ENCODE results near the gene LRRC8E. TPM values are rescaled to one million over a fixed set of nuclear protein-coding genes. Genes with fewer than 3 reads are reported as not detected.

The LRRC8E gene
- total RNA-seq, 1 donor from 2014 or later = 4.3 TPM

GRCh38 chr19:7874897-7875273 lies 13.4 kb upstream of the LRRC8E start:
- peak overlapping the region; percentile 79 for H3K4me3 Mint-ChIP-seq
- H3K27ac Mint-ChIP-seq = peak overlapping the region; percentile 81
- no peak for DNase-seq (ENCODE audit: low spot score in 2 of 2, unreplicated experiment in 2 of 2)
- H3K9me3 Mint-ChIP-seq = no peaks in the 10 kb centered on the region
- TF ChIP-seq CTCF (IDR thresholded peaks at IDR 0.05; ENCODE audit: unreplicated experiment) = no peak
- peaks cover 30% of the 10 kb centered on the region for H3K4me1 Mint-ChIP-seq
- H3K27me3 Mint-ChIP-seq (ENCODE audit: low read depth) = peaks cover 37% of the 10 kb centered on the region
- H3K36me3 Mint-ChIP-seq = no peaks in the 10 kb centered on the region

GRCh38 chr19:7877249-7877836 lies 11.0 kb upstream of the LRRC8E start:
- no peaks in the 10 kb centered on the region for H3K36me3 Mint-ChIP-seq
- H3K4me1 Mint-ChIP-seq = peaks cover 13% of the 10 kb centered on the region
- TF ChIP-seq CTCF (IDR thresholded peaks at IDR 0.05; ENCODE audit: unreplicated experiment) = no peak
- no peak for DNase-seq (ENCODE audit: low spot score in 2 of 2, unreplicated experiment in 2 of 2)
- peaks cover 26% of the 10 kb centered on the region for H3K27me3 Mint-ChIP-seq (ENCODE audit: low read depth)
- no peaks in the 10 kb centered on the region for H3K9me3 Mint-ChIP-seq
- no peak overlapping the region for H3K4me3 Mint-ChIP-seq
- H3K27ac Mint-ChIP-seq = peak overlapping the region; percentile 5

GRCh38 chr19:7879111-7879807 lies 9.1 kb upstream of the LRRC8E start:
- no peak overlapping the region for H3K4me3 Mint-ChIP-seq
- H3K36me3 Mint-ChIP-seq = no peaks in the 10 kb centered on the region
- H3K9me3 Mint-ChIP-seq = no peaks in the 10 kb centered on the region
- no peak for TF ChIP-seq CTCF (IDR thresholded peaks at IDR 0.05; ENCODE audit: unreplicated experiment)
- H3K4me1 Mint-ChIP-seq = peaks cover 8% of the 10 kb centered on the region
- H3K27me3 Mint-ChIP-seq (ENCODE audit: low read depth) = peaks cover 20% of the 10 kb centered on the region
- no peak for DNase-seq (ENCODE audit: low spot score in 2 of 2, unreplicated experiment in 2 of 2)
- H3K27ac Mint-ChIP-seq = no peak overlapping the region

- Mint-ChIP-seq H3K4me3 (no peak overlapping the region), H3K27me3 (ENCODE audit: low read depth) (peaks cover 16% of the 10 kb centered on the region)
- DNase-seq (ENCODE audit: low spot score in 2 of 2, unreplicated experiment in 2 of 2) = no peak
These were observed 8.5 kb upstream of the LRRC8E start for GRCh38 chr19:7879836-7880235.

GRCh38 chr19:7881910-7882309 lies 6.4 kb upstream of the LRRC8E start:
- no peaks in the 10 kb centered on the region for H3K36me3 Mint-ChIP-seq
- DNase-seq (ENCODE audit: low spot score in 2 of 2, unreplicated experiment in 2 of 2) = no peak
- H3K9me3 Mint-ChIP-seq = no peaks in the 10 kb centered on the region
- H3K27ac Mint-ChIP-seq = no peak overlapping the region
- H3K4me3 Mint-ChIP-seq = no peak overlapping the region
- TF ChIP-seq CTCF (IDR thresholded peaks at IDR 0.05; ENCODE audit: unreplicated experiment) = no peak
- H3K4me1 Mint-ChIP-seq = peaks cover 4% of the 10 kb centered on the region
- peaks cover 3% of the 10 kb centered on the region for H3K27me3 Mint-ChIP-seq (ENCODE audit: low read depth)

More at GRCh38 chr19:7879836-7880235, 8.5 kb upstream of the LRRC8E start:
- no peak for TF ChIP-seq CTCF (IDR thresholded peaks at IDR 0.05; ENCODE audit: unreplicated experiment)
- Mint-ChIP-seq H3K9me3 (no peaks in the 10 kb centered on the region), H3K27ac (no peak overlapping the region), H3K4me1 (peaks cover 4% of the 10 kb centered on the region), H3K36me3 (no peaks in the 10 kb centered on the region)

Data from mesothelial cell of epicardium (in vitro differentiated cells).